GM15510 (cell line): ENCODE data around the gene OCIAD1.

Experiments
- POLR2A ChIP-seq: IDR thresholded peaks from 3 replicates; pipeline ENCODE4 v1.6.1; 2011; ENCODE audit warnings: borderline replicate concordance; ENCODE audit not compliant: insufficient read length; ENCODE audit errors: extremely low read depth

Gene OCIAD1

GRCh38 chr4:48812866-48813265, 18.0 kb upstream of the OCIAD1 start:
- no peak for TF ChIP-seq POLR2A

GRCh38 chr4:48813964-48814363, 16.9 kb upstream of the OCIAD1 start:
- TF ChIP-seq POLR2A = no peak

- TF ChIP-seq POLR2A = no peak
Measured at GRCh38 chr4:48815483-48815882, 15.4 kb upstream of the OCIAD1 start.

DNA sequence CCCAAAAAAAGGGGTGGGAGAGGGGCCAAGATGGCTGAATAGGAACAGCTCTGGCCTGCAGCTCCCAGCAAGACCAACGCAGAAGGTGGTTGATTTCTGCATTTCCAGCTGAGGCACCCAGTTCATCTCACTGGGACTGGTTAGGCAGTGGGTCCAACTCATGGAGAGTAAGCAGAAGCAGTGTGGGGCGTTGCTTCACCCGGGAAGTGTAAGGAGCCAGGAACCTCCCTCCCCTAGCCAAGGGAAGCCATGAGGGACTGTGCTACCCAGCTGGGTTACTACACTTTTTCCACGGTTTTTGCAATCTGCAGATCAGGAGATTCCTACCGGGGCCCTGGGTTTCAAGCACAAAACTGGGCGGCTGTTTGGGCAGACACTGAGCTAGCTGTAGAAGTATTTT, 13.9 kb upstream of the OCIAD1 start:
- TF ChIP-seq POLR2A = no peak

GRCh38 chr4:48827622-48828021, 3.3 kb upstream of the OCIAD1 start:
- no peak for TF ChIP-seq POLR2A

DNA sequence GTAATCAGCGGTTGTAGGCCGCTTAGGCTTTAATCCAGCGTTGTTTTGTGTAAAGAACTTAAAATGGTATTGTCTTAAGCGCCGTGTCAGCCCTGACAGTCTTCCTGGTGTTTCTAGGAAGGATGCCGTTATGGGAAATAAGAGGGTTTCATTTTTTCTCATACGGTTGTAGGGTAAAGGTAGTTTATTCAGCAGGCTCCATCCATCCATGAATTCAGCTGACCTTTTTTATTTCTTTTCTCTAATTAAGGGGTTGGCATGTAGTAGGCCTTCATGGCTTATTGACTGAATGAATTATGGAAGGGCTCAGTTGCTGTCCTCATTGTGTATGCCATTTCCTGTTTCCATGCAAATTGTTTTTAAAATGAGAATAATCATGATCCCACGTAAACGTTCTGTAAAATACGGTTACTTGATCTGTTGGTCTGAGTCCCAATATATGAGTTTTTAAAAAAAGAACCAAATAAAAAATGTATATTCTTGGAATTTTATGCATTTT, 693 bp downstream of the OCIAD1 start:
- TF ChIP-seq POLR2A = no peak

DNA sequence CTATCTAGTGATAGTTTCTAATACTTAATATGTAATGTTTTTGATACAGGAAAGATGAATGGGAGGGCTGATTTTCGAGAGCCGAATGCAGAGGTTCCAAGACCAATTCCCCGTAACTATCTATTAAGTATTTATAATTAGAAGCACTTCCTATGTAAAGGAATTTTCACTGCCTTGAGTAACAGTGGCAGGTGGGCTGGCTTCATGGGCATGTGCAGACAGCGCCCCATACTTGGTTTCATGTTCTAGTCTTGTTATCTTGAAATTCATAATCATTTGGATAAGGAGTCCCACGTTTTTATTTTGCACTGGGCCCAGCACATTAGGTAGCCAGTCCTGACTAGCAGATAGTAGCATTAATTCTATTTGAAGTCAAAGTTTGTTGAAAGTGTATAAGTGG, 1.7 kb downstream of the OCIAD1 start:
- TF ChIP-seq POLR2A = no peak

- TF ChIP-seq POLR2A = no peak
Measured at GRCh38 chr4:48836658-48837057, 5.8 kb downstream of the OCIAD1 start.

DNA sequence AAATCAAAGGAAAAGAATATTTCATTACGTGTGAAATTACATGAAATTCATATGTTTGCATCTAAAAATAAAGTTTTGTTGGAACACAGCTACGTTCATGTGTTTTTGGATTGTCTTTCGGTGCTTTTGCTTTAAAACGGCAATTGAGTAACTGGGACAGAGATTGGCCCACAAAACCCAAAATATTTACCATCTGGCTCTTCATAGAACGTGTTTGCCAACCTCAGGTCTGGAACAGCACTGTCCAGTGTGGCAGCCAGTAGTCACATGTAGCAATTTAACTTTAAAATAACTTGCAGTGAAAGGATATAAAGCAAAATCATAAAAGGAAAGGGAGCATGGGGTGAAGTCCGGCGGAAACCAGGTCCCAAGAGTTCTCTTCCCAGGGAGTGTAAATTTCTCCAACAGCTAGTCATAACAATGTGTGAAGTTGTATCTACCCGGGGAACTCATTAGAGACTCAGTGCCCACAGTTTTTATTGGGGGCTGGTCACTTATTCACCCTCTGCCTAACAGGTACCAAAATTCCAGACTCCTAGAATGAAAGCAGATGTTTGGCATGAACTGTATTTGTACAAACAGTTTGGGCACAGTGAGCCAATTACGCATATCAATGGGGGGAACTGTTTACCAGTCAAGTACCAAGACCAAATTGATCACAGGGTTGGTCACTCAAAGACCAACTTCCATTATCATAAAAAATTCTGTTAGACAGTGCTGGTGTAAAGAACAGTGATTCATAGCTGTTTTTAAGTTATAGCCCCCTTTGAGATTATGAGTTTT, 10.3 kb downstream of the OCIAD1 start:
- TF ChIP-seq POLR2A = no peak

- TF ChIP-seq POLR2A = no peak
Measured at GRCh38 chr4:48844843-48845242, 14.0 kb downstream of the OCIAD1 start.

DNA sequence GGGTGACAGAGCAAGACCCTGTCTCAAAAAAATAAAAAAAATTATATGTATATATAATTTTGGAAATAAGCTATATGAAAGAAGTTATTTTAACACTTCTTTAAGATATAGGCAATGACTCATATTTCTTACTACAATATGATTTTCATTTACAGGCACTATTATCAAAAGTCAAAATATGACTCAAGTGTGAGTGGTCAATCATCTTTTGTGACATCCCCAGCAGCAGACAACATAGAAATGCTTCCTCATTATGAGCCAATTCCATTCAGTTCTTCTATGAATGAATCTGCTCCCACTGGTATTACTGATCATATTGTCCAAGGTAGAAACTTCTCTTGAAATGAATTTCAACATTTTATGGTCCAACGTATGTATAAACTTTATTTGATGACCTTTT, 20.8 kb downstream of the OCIAD1 start:
- TF ChIP-seq POLR2A = no peak

DNA sequence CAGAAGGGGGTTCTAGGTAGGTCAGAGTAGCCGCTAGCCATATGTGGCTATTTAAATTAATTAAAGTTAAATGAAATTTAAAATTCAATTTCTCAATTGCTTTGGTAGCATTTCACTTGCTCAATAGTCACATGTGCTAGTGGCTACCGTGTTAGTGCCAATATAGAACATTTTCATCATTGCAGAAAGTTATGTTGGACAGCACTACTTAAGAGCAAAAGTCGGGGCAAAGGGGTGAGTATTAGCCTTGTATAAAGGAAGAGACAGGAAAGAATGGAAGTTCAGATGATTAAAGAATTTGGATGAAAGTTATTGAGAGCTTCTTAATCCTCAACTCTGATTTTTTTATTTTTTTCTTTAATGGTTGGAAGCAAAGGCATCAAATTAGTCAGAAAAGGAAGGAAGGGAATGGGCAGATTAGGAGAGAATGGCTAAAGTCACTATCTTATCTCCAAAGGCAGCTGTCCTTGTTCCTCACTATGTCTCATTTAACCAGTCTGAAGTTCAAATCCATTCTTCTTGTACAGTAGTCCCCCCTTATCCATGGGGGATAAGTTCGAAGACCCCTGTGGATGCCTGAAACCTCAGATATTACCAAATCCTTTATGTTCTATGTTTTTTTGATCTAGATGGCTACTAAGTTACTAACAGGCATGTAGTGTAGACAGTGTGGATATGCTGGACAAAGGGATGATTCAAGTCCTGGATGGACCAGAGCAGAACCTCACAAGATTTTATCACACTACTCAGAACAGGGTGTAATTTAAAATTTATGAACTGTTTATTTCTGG, 22.9 kb downstream of the OCIAD1 start:
- no peak for TF ChIP-seq POLR2A

- no peak for TF ChIP-seq POLR2A
Measured at GRCh38 chr4:48854395-48854683, 23.5 kb downstream of the OCIAD1 start.

GRCh38 chr4:48854982-48855381, 24.1 kb downstream of the OCIAD1 start:
- no peak for TF ChIP-seq POLR2A

- TF ChIP-seq POLR2A = no peak
Measured at GRCh38 chr4:48858130-48858529, 27.2 kb downstream of the OCIAD1 start.

DNA sequence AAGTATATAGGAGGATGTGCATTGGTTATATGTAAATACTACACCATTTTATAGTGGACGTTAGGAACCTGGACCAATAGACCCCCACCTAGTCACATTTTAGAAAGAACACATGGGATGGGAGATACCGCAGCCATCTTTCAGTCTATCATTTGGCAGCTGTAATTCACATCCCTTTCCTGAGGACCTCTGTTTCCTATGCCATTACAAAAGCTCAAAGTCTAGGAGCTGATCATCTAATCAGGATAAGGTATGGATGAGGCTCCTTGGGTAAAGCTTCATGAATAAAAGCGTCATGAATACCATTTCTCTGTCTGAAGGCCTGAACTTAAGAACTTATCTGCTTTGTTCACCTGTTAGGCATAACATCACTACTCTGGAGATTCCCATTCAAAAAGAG, 31.1 kb downstream of the OCIAD1 start:
- no peak for TF ChIP-seq POLR2A

DNA sequence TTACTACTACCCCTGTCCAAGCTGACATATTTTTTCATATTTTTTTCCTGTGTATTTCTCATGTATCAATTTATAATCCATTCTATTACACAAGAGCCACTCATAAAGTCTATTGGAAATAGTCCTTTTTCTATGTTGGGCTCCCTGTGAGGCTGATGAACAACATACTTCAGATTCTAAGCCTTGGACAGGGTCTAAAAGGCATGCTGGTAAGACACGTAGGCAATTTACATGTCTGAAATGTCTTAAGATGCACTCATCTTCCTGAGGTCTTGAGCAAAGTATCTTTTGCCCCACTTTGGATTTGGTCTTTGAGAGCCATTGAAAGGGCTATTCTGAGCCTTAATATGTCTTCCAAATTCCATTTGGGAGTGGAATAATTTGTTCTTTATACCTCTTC, 31.8 kb downstream of the OCIAD1 start:
- TF ChIP-seq POLR2A = no peak

DNA sequence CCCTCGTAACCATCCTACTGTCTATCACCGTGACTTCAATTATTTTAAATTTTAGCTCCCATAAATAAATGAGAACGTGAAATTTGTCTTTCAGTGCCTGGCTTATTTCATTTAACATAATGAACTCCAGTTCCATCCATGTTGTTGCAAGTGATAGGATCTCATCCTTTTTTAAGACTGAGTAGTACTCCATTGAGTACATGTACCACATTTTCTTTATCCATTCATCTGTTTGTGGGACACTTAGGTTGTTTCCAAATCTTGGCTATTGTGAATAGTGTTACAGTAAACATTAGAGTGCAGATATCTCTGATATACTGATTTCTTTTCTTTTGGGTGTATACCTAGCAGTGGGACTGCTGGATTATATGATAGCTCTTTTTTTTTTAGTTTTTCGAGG, 32.8 kb downstream of the OCIAD1 start:
- no peak for TF ChIP-seq POLR2A
